Stimulated activated CD4-positive, alpha-beta T cell treated with anti-CD3 and anti-CD28 coated beads, Interleukin-15, amount 100 ng/mL, for 1 hour (primary cell): ENCODE results near the gene COBL.

Experiments used
- DNase-seq, 2 donors: peaks; one replicate each; pipeline ENCODE4 v3.0.0-alpha.2; 2020; ENCODE audit warnings: low read depth in 1 of 2, low spot score in 1 of 2

COBL gene

GRCh38 chr7:51255536-51256208 is 60.9 kb downstream of the COBL start:
- DNase-seq: no peak

GRCh38 chr7:51255036-51255435 is 61.6 kb downstream of the COBL start:
- no peak for DNase-seq

GRCh38 chr7:51253157-51253556 is 63.5 kb downstream of the COBL start:
- DNase-seq: no peak

GRCh38 chr7:51251290-51251689 is 65.3 kb downstream of the COBL start:
- DNase-seq: no peak

- no peak for DNase-seq
Measured at GRCh38 chr7:51250512-51250911, 66.1 kb downstream of the COBL start.

- no peak for DNase-seq
Measured at GRCh38 chr7:51249991-51250390, 66.6 kb downstream of the COBL start.

- no peak for DNase-seq
Measured at GRCh38 chr7:51249187-51249945, 67.2 kb downstream of the COBL start.

- no peak for DNase-seq
Measured at GRCh38 chr7:51246258-51247245, 70.1 kb downstream of the COBL start.

GRCh38 chr7:51244885-51245284 is 71.7 kb downstream of the COBL start:
- no peak for DNase-seq

GRCh38 chr7:51244053-51244452 is 72.6 kb downstream of the COBL start:
- DNase-seq: no peak

- no peak for DNase-seq
Measured at GRCh38 chr7:51243631-51244030, 73.0 kb downstream of the COBL start.

GRCh38 chr7:51242881-51243518 is 73.6 kb downstream of the COBL start:
- no peak for DNase-seq

GRCh38 chr7:51242007-51242691 is 74.5 kb downstream of the COBL start:
- DNase-seq: no peak

GRCh38 chr7:51240868-51241267 is 75.7 kb downstream of the COBL start:
- no peak for DNase-seq

GRCh38 chr7:51239691-51240090 is 76.9 kb downstream of the COBL start:
- no peak for DNase-seq

GRCh38 chr7:51238981-51239495 is 77.6 kb downstream of the COBL start:
- DNase-seq: no peak

GRCh38 chr7:51237446-51238133 is 79.0 kb downstream of the COBL start:
- DNase-seq: no peak

- DNase-seq: no peak
Measured at GRCh38 chr7:51236470-51237132, 80.0 kb downstream of the COBL start.
